HCT116 (cell line): ENCODE measurements around the gene ZEB2. TPM values are rescaled to one million over a fixed set of nuclear protein-coding genes. Genes with fewer than 3 reads are reported as not detected.

Experiments
- ATAC-seq: fragments of 200-7000 bp; cut with Tn5 transposase; 2 replicates; pipeline ENCODE4 v1.9.1; 2020; ENCODE audit warnings: mild to moderate bottlenecking, moderate library complexity
- BruUV-seq: library from RNA; stranded (reverse); fragments of 400-500 nt; replicated peaks from 2 replicates; lab custom pipeline; 2021; lab: Mats Ljungman, UMichigan
- CTCF ChIA-PET: fragments of 300-600 bp; sonication (Branson Sonifier 250); formaldehyde crosslinking; loops from one replicate; lab custom pipeline; 2021; ENCODE audit warnings: antibody characterized with exemption; lab: Charles Lee
- POLR2A ChIA-PET: fragments of 300-600, 350-600 bp; sonication (Branson Sonifier 250); formaldehyde crosslinking; loops from one replicate; lab custom pipeline; 2021; ENCODE audit warnings: antibody characterized with exemption; lab: Charles Lee
- RAD21 ChIA-PET, 2 experiments: fragments of 300-600 bp; sonication (Branson Sonifier 250); formaldehyde crosslinking; loops; one replicate each; lab custom pipeline; 2023; ENCODE audit warnings: low total read pairs in 2 of 2; ENCODE audit not compliant: uncharacterized antibody in 2 of 2, unreplicated experiment in 2 of 2, low non-redundant PET in 1 of 2; lab: Charles Lee
- DNase-seq: peaks from one replicate; pipeline ENCODE4 v3.0.0-alpha.2; 2010; ENCODE audit warnings: low read depth, low spot score
- H2AFZ ChIP-seq: fragments of 200-600 bp; shearing (Covaris generic), sonication (generic); 2 replicates; pipeline ENCODE4 v1.6.1; 2017; ENCODE audit warnings: low read depth, mixed run types, mixed read lengths, antibody characterized with exemption, low read length; ENCODE audit not compliant: poor library complexity, severe bottlenecking
- H3K27ac ChIP-seq: 2 replicates; pipeline ENCODE4 v1.5.1; 2012; ENCODE audit warnings: low read depth, low read length
- H3K27me3 ChIP-seq: fragments of 200-600 bp; sonication (generic); 2 replicates; pipeline ENCODE4 v1.6.1; 2016; ENCODE audit warnings: mixed run types, low read length, mixed read lengths; ENCODE audit not compliant: insufficient read depth
- H3K36me3 ChIP-seq, 2 experiments: fragments of 200-500 bp in 1 of 2; fragments of 200-600 bp in 1 of 2; sonication (Bioruptor generic) in 1 of 2; sonication (generic) in 1 of 2; 2 replicates each; pipeline versions ENCODE4 v1.5.1 to v1.6.1; 2014 to 2016; ENCODE audit warnings: low read length in 2 of 2, inconsistent platforms in 1 of 2, mixed read lengths in 1 of 2, mixed run types in 1 of 2; ENCODE audit not compliant: insufficient read depth in 2 of 2, control insufficient read depth in 1 of 2
- H3K4me1 ChIP-seq, 2 experiments: fragments of 200-600 bp in 1 of 2; sonication (generic) in 1 of 2; 2 replicates each; pipeline versions ENCODE4 v1.5.1 to v1.6.1; 2012 to 2017; ENCODE audit warnings: low read length in 2 of 2, inconsistent platforms in 1 of 2, mild to moderate bottlenecking in 1 of 2, mixed read lengths in 1 of 2, mixed run types in 1 of 2, moderate library complexity in 1 of 2; ENCODE audit not compliant: insufficient read depth in 2 of 2, control insufficient read depth in 1 of 2
- H3K4me2 ChIP-seq: fragments of 200-600 bp; sonication (generic); 2 replicates; pipeline ENCODE4 v1.6.1; 2017; ENCODE audit warnings: mixed run types, low read length, mixed read lengths
- H3K4me3 ChIP-seq, 2 experiments: fragments of 200-600 bp in 1 of 2; sonication (generic) in 1 of 2; replicated peaks in 1 of 2; 2 replicates each; pipeline ENCODE4 v1.5.1; 2011 to 2016; ENCODE audit warnings: low read length in 2 of 2, control low read depth in 1 of 2, low read depth in 1 of 2, mild to moderate bottlenecking in 1 of 2, mixed read lengths in 1 of 2, mixed run types in 1 of 2
- H3K79me2 ChIP-seq: fragments of 200-600 bp; sonication (generic); 2 replicates; pipeline ENCODE4 v1.6.1; 2017; ENCODE audit warnings: mild to moderate bottlenecking, mixed run types, low read length, moderate library complexity, mixed read lengths; ENCODE audit not compliant: insufficient read depth
- H3K9ac ChIP-seq: fragments of 200-600 bp; sonication (generic); 2 replicates; pipeline ENCODE4 v1.6.1; 2016; ENCODE audit warnings: low read length, mixed read lengths
- H3K9me2 ChIP-seq: fragments of 200-600 bp; sonication (generic), shearing (Covaris generic); 2 replicates; pipeline ENCODE4 v1.6.1; 2017; ENCODE audit warnings: mixed run types, mild to moderate bottlenecking, moderate library complexity; ENCODE audit not compliant: insufficient read depth
- H3K9me3 ChIP-seq, 2 experiments: fragments of 200-500 bp in 1 of 2; fragments of 200-600 bp in 1 of 2; sonication (Bioruptor generic) in 1 of 2; sonication (generic) in 1 of 2; 2 replicates each; pipeline ENCODE4 v1.6.1; 2014 to 2017; ENCODE audit warnings: low read length in 2 of 2, mixed read lengths in 2 of 2, inconsistent platforms in 1 of 2, low read depth in 1 of 2, mild to moderate bottlenecking in 1 of 2, mixed run types in 1 of 2, moderate library complexity in 1 of 2; ENCODE audit not compliant: control insufficient read depth in 1 of 2, insufficient read depth in 1 of 2
- H4K20me1 ChIP-seq: fragments of 200-600 bp; sonication (generic), shearing (Covaris generic); 2 replicates; pipeline ENCODE4 v1.6.1; 2017; ENCODE audit warnings: mixed run types, mild to moderate bottlenecking, moderate library complexity; ENCODE audit not compliant: insufficient read depth
- CBX3 ChIP-seq: IDR thresholded peaks from 2 replicates; pipeline ENCODE4 v1.6.1; 2012; ENCODE audit warnings: low read depth
- CEBPB ChIP-seq: IDR thresholded peaks from 2 replicates; pipeline ENCODE4 v1.6.1; 2012; ENCODE audit warnings: low read depth
- EGR1 ChIP-seq: IDR thresholded peaks from 2 replicates; pipeline ENCODE4 v1.6.1; 2012; ENCODE audit warnings: low read depth
- EZH2 ChIP-seq: fragments of 200-600 bp; sonication (generic); IDR thresholded peaks from 2 replicates; pipeline ENCODE4 v1.6.1; 2017; ENCODE audit warnings: antibody characterized with exemption, mixed run types
- FOSL1 ChIP-seq: IDR thresholded peaks from 2 replicates; pipeline ENCODE4 v1.6.1; 2012; ENCODE audit warnings: low read depth
- POLR2AphosphoS5 ChIP-seq: IDR thresholded peaks from 2 replicates; pipeline ENCODE4 v1.6.1; 2011; ENCODE audit warnings: mild to moderate bottlenecking, low read depth, low read length, moderate library complexity
- SIN3A ChIP-seq: IDR thresholded peaks from 2 replicates; pipeline ENCODE4 v1.6.1; 2012; ENCODE audit warnings: low read depth
- SRF ChIP-seq: IDR thresholded peaks from 2 replicates; pipeline ENCODE4 v1.6.1; 2012; ENCODE audit warnings: low read depth
- TCF7L2 ChIP-seq: IDR thresholded peaks from 2 replicates; pipeline ENCODE4 v1.7.0; 2011; ENCODE audit warnings: borderline replicate concordance, inconsistent platforms; ENCODE audit not compliant: insufficient read depth, insufficient read length; ENCODE audit errors: extremely low read depth
- ZBTB33 ChIP-seq: IDR thresholded peaks from 2 replicates; pipeline ENCODE4 v1.6.1; 2011; ENCODE audit warnings: mild to moderate bottlenecking, low read length, moderate library complexity; ENCODE audit not compliant: insufficient replicate concordance; ENCODE audit errors: extremely low read depth
- ZFX ChIP-seq: fragments of 450-650 bp; IDR thresholded peaks from 2 replicates; pipeline ENCODE4 v1.6.1; 2017
- intact Hi-C: fragments of 100-400 bp; cut with micrococcal nuclease; formaldehyde crosslinking; loops from 2 replicates; pipeline ENCODE4 v1.10.0; 2022
- total RNA-seq: library from RNA; stranded (reverse); gene quantifications from one replicate; pipeline ENCODE4 v1.2.1, GENCODE V29; 2021; ENCODE audit not compliant: unreplicated experiment

The ZEB2 gene
- total RNA-seq, 1 experiment from 2014 or later, result 0.81 TPM

GRCh38 chr2:144481109-144481508 is 38.8 kb downstream of the ZEB2 start:
- H2AFZ ChIP-seq, result no peak overlapping the region
- POLR2A ChIA-PET, result no interaction called here
- H3K9me2 ChIP-seq, result no peaks in the 10 kb centered on the region
- H3K27ac ChIP-seq, result no peak overlapping the region
- H3K4me1 ChIP-seq, result no peaks in the 10 kb centered on the region
- H3K79me2 ChIP-seq, result no peaks in the 10 kb centered on the region
- CTCF ChIA-PET, result no interaction called here
- ATAC-seq, result no peak
- intact Hi-C loops, result no loop called here
- TF ChIP-seq ZFX, result no peak
- no peak for TF ChIP-seq SIN3A
- TF ChIP-seq ZBTB33, result no peak
- TF ChIP-seq POLR2AphosphoS5, result no peak
- TF ChIP-seq TCF7L2, result no peak
- no peak for TF ChIP-seq EZH2
- TF ChIP-seq EGR1, result no peak
- TF ChIP-seq CBX3, result no peak
- no peak for TF ChIP-seq CEBPB
- TF ChIP-seq FOSL1, result no peak
- no peak for TF ChIP-seq SRF
- no peaks in the 10 kb centered on the region for H3K36me3 ChIP-seq
- H3K27me3 ChIP-seq, result no peaks in the 10 kb centered on the region
- H4K20me1 ChIP-seq, result no peaks in the 10 kb centered on the region
- no TSS peak for BruUV-seq
- no peak overlapping the region for H3K9ac ChIP-seq
- H3K4me2 ChIP-seq, result no peak overlapping the region
- no peak for DNase-seq
- H3K4me3 ChIP-seq, result no peak overlapping the region
- RAD21 ChIA-PET, result no interaction called here
- H3K9me3 ChIP-seq, result no peaks in the 10 kb centered on the region
